Cardiac septum (tissue), 1 donor: ENCODE data around the gene DBF4B. TPM values are rescaled to one million over a fixed set of nuclear protein-coding genes. Genes with fewer than 3 reads are reported as not detected.
"Not testable (repeated sequence)": the region's sequence is repeated elsewhere in the genome, so short reads cannot be mapped to it uniquely, and the experiment has no call there.

Source experiments
- DNase-seq: peaks from one replicate; pipeline ENCODE4 v3.0.0-alpha.2; 2020; ENCODE audit warnings: low spot score
- intact Hi-C: fragments of 100-400 bp; cut with DNase I; formaldehyde crosslinking; loops from one replicate; pipeline ENCODE4 v1.14.0; 2022
- long read RNA-seq: library from polyadenylated mRNA; unstranded; transcript quantifications from one replicate; pipeline ENCODE4 v2.0.0, GENCODE V29; 2021
- total RNA-seq: library from RNA; stranded (reverse); fragmentation: NEBNext Ultra II Directional; extraction: Animal tissue kit (Norgen Biotek cat#: 25700); gene quantifications from one replicate; pipeline ENCODE4 v1.2.1, GENCODE V29; 2021
- donor health status: DM: no; HTN: no; CAD: no.

The DBF4B gene, protein sequence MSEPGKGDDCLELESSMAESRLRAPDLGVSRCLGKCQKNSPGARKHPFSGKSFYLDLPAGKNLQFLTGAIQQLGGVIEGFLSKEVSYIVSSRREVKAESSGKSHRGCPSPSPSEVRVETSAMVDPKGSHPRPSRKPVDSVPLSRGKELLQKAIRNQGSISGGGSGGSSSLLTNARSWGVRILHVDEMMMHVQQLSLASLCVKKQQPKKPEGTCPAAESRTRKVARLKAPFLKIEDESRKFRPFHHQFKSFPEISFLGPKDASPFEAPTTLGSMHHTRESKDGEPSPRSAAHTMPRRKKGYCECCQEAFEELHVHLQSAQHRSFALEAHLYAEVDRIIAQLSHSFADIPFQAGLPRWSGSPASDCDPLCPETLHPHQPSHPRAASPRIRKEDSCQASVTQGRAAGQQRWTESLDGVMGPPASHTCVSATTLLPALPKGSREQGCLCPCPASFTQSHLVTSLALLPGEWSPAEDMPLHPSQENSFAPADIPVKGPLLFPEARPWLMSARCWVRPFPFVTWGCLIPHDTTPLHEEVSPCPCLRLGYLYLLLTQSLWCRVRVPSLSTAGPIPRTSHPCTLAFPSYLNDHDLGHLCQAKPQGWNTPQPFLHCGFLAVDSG
- total RNA-seq: 5.9 TPM
- long read RNA-seq, partial matches to known transcripts: 0 of 5 reads
- long read RNA-seq, other reads (novel, unspliced or antisense): 5 of 5 reads

DNA sequence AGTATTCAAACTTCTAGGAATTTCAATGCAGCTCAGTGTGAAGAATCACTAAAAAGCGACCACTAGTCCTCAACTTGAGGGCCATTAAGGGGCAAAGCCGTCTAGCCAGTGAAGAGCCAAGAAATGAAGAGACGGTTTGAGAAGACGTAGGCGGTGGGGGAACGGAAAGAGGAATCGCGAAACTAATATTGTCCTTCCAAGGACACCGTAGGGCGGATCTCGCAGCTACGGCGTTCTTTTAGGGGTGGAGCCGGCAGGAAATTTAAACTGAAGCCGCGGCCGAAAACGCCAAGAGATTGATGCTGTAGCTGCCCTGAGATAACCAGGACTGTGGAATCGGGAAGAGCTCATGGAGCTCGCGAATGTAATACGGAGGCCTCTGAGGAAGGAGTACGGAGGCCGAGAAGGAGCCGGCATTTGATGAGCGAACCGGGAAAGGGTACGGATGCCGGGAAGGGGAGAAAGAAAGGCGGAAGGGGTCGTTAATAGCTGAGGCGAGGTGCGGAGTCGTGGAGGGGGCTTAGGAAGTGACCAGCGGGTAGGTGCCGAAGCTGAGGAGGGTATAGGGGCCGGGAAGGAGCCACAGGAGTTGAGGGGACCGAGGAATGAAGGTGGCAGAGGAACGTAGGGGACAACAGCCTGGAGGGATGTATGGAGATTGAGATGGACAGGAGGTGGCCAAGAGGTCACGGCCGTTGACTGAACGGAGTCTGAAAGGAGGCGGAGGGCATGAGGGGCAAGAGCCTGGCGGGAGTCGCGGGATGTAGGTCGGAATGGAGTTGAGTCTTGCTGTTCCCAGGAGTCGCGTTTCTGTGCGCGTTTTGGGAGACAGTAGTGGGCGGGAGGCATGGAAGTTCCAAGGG is at the start of gene DBF4B:
DBF4B (plus strand) TSS at position 265 of the 863 bp plus-strand sequence; CDS start at position 421, 156 bp downstream.
- DNase-seq: peak; percentile 91
- intact Hi-C loops: loop anchor here (2.0 kb wide), 1 partner anchor 18 kb away; no protein-coding TSS in a partner anchor

DNA sequence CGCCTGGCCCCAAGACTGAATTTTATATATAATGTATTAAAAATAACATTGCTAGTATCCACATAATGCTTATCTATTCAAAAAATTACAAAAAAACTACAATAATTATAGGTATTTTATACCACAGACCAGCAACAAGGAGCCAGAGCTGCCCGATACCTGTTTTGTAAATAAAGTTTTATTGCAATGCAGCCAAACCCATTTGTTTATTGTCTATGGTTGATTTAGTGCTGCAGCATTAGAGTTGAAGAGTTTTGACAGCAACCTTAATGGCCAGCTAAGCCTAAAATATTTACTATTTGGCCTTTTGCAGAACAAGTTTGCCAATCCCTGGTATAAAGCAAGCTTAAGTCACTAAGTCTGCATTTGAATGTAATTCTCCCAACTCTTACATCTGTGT is 46.6 kb upstream of the DBF4B start:
- intact Hi-C loops: no loop called here
- no peak for DNase-seq

DNA sequence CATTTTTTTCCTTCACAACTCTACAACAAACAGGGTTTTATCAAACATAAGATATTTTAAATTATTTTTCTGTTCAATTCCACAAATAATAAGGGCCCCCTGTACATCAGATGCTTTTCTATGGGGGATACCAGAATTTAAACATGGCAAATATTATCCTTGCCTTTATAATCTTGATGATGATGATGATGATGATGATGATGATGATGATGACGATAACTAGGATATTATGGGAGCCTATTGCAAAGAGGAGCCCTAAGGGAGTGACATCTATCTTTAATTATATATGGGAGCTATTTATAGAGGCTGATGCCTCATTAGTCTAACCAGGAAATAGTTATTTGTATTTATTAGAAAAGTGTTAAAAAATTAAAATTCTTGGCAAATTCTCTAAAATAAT is 45.4 kb upstream of the DBF4B start:
- intact Hi-C loops: no loop called here
- DNase-seq: no peak

DNA sequence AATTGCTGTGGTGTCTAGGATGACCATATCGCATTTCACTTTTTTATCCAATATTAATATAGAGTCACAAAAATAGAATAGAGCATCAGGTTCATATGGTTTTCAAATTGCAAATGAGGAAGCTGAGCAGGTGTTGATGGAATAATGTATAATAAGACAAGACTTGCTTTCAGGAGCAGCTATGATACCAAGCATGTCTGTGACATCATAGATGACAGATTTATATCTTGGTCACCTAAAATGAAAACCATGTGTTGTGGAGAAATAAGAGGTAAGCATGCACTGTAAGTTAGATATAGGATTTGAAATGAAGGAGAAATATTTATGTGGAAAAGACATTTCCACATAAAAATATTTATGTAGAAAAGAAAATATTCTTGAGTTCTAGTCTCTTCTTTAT is 43.6 kb upstream of the DBF4B start:
- intact Hi-C loops: no loop called here
- DNase-seq: no peak

DNA sequence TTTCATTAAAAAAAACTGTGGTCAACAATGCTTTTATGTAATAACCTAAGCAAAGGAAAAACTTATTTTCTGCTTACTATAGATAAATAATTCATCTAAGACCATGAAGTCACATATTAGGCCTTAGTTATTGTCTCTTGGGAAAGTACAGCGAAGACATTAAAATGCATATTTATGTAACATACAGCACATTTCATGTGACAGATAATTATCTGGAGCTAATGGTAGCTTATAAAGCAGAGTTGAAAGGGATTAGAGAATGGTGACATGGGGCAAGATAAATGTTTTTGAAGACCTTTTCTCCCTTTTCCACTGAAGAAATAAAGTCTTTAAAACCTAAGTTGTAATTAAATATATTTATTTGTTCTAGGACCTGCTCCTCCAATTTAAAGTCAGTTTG is 42.5 kb upstream of the DBF4B start:
- intact Hi-C loops: no loop called here
- no peak for DNase-seq

GRCh38 chr17:44672479-44673093 is 35.9 kb upstream of the DBF4B start:
- DNase-seq: no peak
- intact Hi-C loops: loop anchor here (10.0 kb wide), 1 partner anchor 138 kb away; no protein-coding TSS in a partner anchor

- intact Hi-C loops: loop anchor here (10.0 kb wide), 1 partner anchor 139 kb away; no protein-coding TSS in a partner anchor
- DNase-seq: no peak
These were observed 34.6 kb upstream of the DBF4B start for GRCh38 chr17:44673893-44674292.

GRCh38 chr17:44677136-44677535 is 31.3 kb upstream of the DBF4B start:
- intact Hi-C loops: loop anchor here (10.0 kb wide), 1 partner anchor 142 kb away; no protein-coding TSS in a partner anchor
- DNase-seq: no peak

DNA sequence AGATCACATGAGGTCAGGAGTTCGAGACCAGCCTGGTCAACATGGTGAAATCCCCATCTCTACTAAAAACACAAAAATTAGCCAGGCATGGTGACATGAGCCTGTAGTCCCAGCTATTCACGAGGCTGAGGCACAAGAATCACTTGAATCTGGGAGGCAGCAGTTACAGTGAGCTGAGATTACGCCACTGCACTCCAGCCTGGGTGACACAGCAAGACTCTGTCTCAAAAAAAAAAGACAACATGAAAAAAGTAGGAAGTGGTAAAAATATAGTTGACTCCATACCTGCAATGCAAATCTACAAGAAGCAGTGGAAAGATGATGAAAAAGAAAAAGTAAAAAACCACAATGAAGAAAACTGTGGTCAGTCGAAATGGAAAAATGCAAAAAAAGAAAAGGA is 25.2 kb upstream of the DBF4B start:
- intact Hi-C loops, DNase-seq: not testable (repeated sequence)

GRCh38 chr17:44687756-44688155 is 20.7 kb upstream of the DBF4B start:
- intact Hi-C loops: no loop called here
- DNase-seq: no peak

DNA sequence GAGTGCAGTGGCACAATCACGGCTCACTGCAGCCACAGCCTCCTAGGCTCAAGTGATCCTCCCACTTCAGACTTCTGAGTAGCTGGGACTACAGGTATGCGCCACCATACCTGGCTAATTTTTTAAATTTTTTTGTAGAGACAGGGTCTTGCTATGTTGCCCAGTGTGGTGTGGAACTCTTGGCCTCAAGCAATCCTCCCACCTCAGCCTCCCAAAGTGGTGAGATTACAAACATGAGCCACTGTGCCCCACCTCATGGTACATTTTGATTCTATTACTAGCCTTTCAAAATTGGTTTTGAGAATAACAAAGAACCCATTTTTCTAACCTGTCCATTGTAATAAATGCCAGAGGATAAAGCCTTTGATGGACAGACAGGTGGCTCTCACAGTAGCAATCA is 20.3 kb upstream of the DBF4B start:
- DNase-seq: no peak
- intact Hi-C loops: no loop called here

DNA sequence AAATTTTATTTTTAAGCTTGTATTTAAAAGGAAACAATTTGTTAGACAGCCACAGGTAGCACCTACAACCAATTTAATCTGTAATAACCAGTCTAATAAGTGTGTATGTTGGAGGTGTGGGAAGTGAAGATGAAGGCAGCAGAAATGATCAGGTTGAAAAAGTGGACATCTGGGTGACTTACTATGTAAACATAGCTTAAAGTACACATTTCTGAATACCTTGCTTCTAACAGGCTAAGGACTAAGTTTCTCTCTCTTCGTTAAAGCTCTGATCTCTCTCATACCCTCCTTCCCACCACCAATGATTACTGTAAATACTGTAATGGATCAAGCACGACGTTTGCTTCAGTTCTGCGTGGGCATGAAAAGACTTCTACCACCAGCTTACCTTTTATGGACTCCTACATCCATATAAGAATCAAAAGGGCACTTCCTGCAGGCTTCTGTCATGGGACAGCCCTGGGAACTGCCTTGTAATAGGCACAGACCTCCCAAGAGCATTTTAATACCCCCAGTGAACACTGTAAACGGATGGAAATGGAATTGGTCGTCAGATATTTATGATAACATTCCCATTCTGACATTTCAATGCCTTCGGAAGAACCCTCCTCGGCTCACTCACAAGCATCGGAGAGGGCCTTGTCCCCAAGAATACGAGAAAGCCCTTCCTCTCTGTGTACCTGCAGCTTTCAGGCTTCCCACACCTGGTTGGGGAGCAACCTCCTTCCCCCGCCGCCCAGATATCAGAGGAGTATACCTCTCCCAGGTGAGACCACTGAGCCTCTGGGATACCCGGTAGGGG is 19.6 kb upstream of the DBF4B start:
- no peak for DNase-seq
- intact Hi-C loops: no loop called here

- peak; percentile 95 for DNase-seq
- intact Hi-C loops: loop anchor here (2.0 kb wide), 1 partner anchor 19 kb away; the partner anchor contains the start of gene DBF4B
These were observed 18.8 kb upstream of the DBF4B start, which contains the start of gene CCDC43 for GRCh38 chr17:44689477-44690217. Gene CCDC43 (minus strand): TSS chr17:44689776. CDS start chr17:44689753, 23 bp downstream.

DNA sequence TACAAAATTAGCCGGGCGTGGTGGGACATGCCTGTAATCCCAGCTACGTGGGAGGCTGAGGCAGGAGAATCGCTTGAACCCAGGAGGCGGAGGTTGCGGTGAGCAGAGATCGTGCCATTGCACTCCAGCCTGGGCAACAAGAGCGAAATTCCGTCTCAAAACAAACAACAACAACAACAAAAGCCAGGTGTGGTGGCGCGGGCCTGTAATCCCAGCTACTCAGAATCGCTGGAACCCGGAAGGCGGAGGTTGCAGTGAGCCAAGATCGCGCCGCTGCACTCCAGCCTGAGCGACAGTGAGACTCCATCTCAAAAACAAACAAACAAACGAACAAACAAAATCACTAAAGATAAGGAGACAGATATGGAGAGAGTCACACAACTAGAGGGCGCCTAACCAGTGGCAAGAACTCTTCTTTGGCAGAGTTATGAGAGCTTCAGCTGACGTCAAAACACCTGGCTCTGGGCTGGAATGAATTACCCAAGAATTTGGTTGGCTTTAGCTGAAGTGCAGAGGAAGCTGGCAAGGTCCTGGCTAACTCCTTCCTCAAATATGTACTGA is 17.6 kb upstream of the DBF4B start:
- not testable (repeated sequence) for DNase-seq

GRCh38 chr17:44693609-44694008 is 14.9 kb upstream of the DBF4B start:
- intact Hi-C loops: no loop called here
- DNase-seq: no peak

More for the DNA sequence above, 17.6 kb upstream of the DBF4B start:
- intact Hi-C loops: loop anchor here (2.0 kb wide), 1 partner anchor 18 kb away; the partner anchor contains the start of gene DBF4B

- DNase-seq, intact Hi-C loops: not testable (repeated sequence)
These were observed 8.2 kb upstream of the DBF4B start for GRCh38 chr17:44700288-44700687.

GRCh38 chr17:44707755-44708400 is 587 bp upstream of the DBF4B start:
- intact Hi-C loops: loop anchor here (2.0 kb wide), 1 partner anchor 17 kb away; no protein-coding TSS in a partner anchor
- no peak for DNase-seq
